GM21360 (cell line): ENCODE measurements around the gene LRRC30.
"Not testable (repeated sequence)": the region's sequence is repeated elsewhere in the genome, so short reads cannot be mapped to it uniquely, and the experiment has no call there.

ENCODE experiments used
- ATAC-seq: cut with Tn5 transposase; IDR thresholded peaks from one replicate; pipeline ENCODE4 v1.9.1; 2021; ENCODE audit warnings: mild to moderate bottlenecking, moderate library complexity; ENCODE audit not compliant: unreplicated experiment

Gene LRRC30

GRCh38 chr18:7230626-7231349, at the start of gene LRRC30:
TSS of gene LRRC30 (plus strand) at chr18:7231089. CDS start at chr18:7231139, 50 bp downstream.
- ATAC-seq = no peak

- ATAC-seq = no peak
These were observed 45.2 kb upstream of the LRRC30 start for GRCh38 chr18:7185701-7186100.

GRCh38 chr18:7190547-7191156, 40.2 kb upstream of the LRRC30 start:
- ATAC-seq = no peak

- ATAC-seq = no peak
These were observed 39.2 kb upstream of the LRRC30 start for GRCh38 chr18:7191736-7192135.

GRCh38 chr18:7195266-7195665, 35.6 kb upstream of the LRRC30 start:
- no peak for ATAC-seq

- ATAC-seq = no peak
These were observed 34.5 kb upstream of the LRRC30 start for GRCh38 chr18:7196421-7196820.

GRCh38 chr18:7197854-7198253, 33.0 kb upstream of the LRRC30 start:
- ATAC-seq = no peak

- ATAC-seq = no peak
These were observed 32.6 kb upstream of the LRRC30 start for GRCh38 chr18:7198326-7198725.

- no peak for ATAC-seq
These were observed 29.8 kb upstream of the LRRC30 start for GRCh38 chr18:7201096-7201495.

- ATAC-seq = no peak
These were observed 28.7 kb upstream of the LRRC30 start for GRCh38 chr18:7202169-7202568.

- not testable (repeated sequence) for ATAC-seq
These were observed 27.3 kb upstream of the LRRC30 start for GRCh38 chr18:7203601-7204000.

- ATAC-seq = no peak
These were observed 25.5 kb upstream of the LRRC30 start for GRCh38 chr18:7205346-7205745.

- no peak for ATAC-seq
These were observed 24.7 kb upstream of the LRRC30 start for GRCh38 chr18:7206217-7206616.

- no peak for ATAC-seq
These were observed 23.4 kb upstream of the LRRC30 start for GRCh38 chr18:7207366-7207915.

GRCh38 chr18:7221424-7222155, 9.3 kb upstream of the LRRC30 start:
- no peak for ATAC-seq

GRCh38 chr18:7224198-7224597, 6.7 kb upstream of the LRRC30 start:
- ATAC-seq = no peak

GRCh38 chr18:7232218-7232617, 1.3 kb downstream of the LRRC30 start:
- no peak for ATAC-seq

GRCh38 chr18:7233134-7233810, 2.4 kb downstream of the LRRC30 start:
- ATAC-seq = no peak

- ATAC-seq = no peak
These were observed 3.2 kb downstream of the LRRC30 start for GRCh38 chr18:7234091-7234490.

- ATAC-seq = no peak
These were observed 4.1 kb downstream of the LRRC30 start for GRCh38 chr18:7234956-7235355.

GRCh38 chr18:7236072-7236471, 5.2 kb downstream of the LRRC30 start:
- no peak for ATAC-seq
